Mucosa of rectum (tissue), 2 donors: ENCODE data around the gene MANSC4.

Source experiments
- H3K27ac ChIP-seq, 2 donors: one replicate each; pipeline ENCODE4 v1.7.0; 2013; ENCODE audit warnings: inconsistent platforms in 2 of 2, low read depth in 2 of 2, low read length in 2 of 2
- H3K27me3 ChIP-seq, 2 donors: one replicate each; pipeline ENCODE4 v1.7.0; 2013; ENCODE audit warnings: low read length in 2 of 2; ENCODE audit not compliant: control insufficient read depth in 2 of 2, insufficient read depth in 2 of 2
- H3K36me3 ChIP-seq, 2 donors: one replicate each; pipeline ENCODE4 v1.7.0; 2013; ENCODE audit warnings: low read length in 2 of 2; ENCODE audit not compliant: control insufficient read depth in 2 of 2, insufficient read depth in 2 of 2
- H3K4me1 ChIP-seq, 2 donors: one replicate each; pipeline ENCODE4 v1.7.0; 2013; ENCODE audit warnings: low read length in 2 of 2, mild to moderate bottlenecking in 1 of 2; ENCODE audit not compliant: control insufficient read depth in 2 of 2, insufficient read depth in 2 of 2
- H3K4me3 ChIP-seq, 2 donors: one replicate each; pipeline ENCODE4 v1.7.0; 2013; ENCODE audit warnings: low read length in 2 of 2
- H3K9ac ChIP-seq, 2 donors: one replicate each; pipeline ENCODE4 v1.7.0; 2013; ENCODE audit warnings: low read length in 2 of 2, low read depth in 1 of 2, mild to moderate bottlenecking in 1 of 2
- H3K9me3 ChIP-seq, 2 donors: one replicate each; pipeline ENCODE4 v1.7.0; 2013; ENCODE audit warnings: low read length in 2 of 2; ENCODE audit not compliant: control insufficient read depth in 2 of 2
- donor health status: healthy.
- donor health status: Normal muscosa, but diverticular disease.

The MANSC4 gene

DNA sequence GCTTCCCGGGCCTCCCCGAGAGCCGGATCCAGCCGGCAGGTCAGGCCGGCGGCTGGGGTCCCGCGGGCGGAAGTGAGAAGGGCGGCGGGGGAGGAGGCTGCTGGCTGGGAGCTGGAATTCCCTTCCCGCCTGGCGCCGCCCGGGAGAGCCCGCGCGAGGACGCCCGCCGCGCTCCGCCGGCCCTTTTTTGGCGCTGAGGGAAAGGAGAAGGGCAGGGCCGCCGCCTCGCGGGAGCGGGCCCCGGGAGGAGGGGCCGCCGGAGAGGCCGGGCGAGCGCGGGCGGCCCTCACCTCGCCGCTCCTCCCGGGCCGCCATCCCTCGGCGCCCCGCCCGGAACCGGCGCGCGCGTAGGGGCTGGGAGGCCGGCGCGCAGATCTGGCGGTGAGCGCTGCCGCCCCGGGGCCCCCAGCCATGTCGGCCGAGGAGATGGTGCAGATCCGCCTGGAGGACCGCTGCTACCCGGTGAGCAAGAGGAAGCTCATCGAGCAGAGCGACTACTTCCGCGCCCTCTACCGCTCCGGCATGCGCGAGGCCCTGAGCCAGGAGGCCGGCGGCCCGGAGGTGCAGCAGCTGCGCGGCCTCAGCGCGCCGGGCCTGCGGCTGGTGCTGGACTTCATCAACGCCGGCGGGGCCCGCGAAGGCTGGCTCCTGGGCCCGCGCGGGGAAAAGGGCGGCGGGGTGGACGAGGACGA, at the start of gene MANSC4, which contains the start of gene KLHL42:
Gene MANSC4, minus strand, starts transcription at position 317 of the 692 bp plus-strand sequence. CDS start 8,960 bp downstream, outside the sequence.
Gene KLHL42, plus strand, starts transcription at position 314 of the 692 bp plus-strand sequence. Its CDS starts 98 bp downstream, at position 412.
- H3K4me1 ChIP-seq = peaks cover 8 to 11% of the 10 kb centered on the region in 2 donors
- H3K9ac ChIP-seq = peak within 1 kb of the TSS; percentile 79 to 84
- H3K4me3 ChIP-seq = peak within 1 kb of the TSS; percentile 81
- H3K27me3 ChIP-seq = no peaks in the 10 kb centered on the region
- peaks cover 0 to 3% of the 10 kb centered on the region in 2 donors for H3K36me3 ChIP-seq
- no peaks in the 10 kb centered on the region for H3K9me3 ChIP-seq
- H3K27ac ChIP-seq = peak within 1 kb of the TSS; percentile 81 to 83

DNA sequence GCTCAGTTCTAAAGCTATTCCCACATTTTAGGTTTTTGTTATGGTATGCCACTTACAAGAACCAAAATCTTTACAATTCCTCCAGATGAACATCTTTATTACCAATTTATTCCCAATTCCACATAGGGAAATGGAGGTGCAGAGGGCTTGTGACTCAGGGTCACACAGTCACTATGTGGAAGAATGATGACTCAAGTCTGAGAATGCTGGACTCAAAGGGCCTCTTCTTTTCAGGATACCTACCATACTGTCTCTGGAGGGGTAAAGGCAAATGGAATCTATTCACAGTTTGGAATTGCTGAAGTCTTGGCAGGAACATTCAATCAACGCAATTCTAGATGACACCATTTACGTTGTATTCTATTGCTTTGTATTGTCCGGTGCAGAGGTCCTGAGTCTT, 48.2 kb upstream of the MANSC4 start:
- H3K4me3 ChIP-seq = no peak overlapping the region
- H3K4me1 ChIP-seq = no peaks in the 10 kb centered on the region

DNA sequence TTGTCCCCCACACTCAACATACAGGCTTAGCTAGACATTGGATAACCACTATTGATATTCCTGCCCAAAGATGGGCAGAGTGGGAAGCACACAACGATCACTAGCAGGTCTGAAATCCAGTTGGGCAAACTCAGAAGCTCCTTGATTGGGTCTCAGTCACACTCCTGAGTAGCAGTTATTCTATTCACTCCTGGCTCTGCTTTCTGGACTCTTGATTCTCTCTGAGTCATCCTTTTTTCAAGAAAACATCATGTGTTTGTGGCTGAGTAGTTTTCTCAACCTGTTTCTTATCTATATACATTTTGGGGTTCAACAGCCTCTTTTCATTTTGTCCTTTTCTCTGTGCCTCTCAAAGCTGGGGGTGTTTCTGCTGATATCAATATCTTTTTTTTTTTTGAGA, 46.0 kb upstream of the MANSC4 start:
- Histone ChIP-seq H3K9me3 (no peaks in the 10 kb centered on the region), H3K9ac (no peak overlapping the region), H3K4me3 (no peak overlapping the region), H3K4me1 (peaks cover 0 to 3% of the 10 kb centered on the region in 2 donors), H3K27ac (no peak overlapping the region), H3K27me3 (no peaks in the 10 kb centered on the region), H3K36me3 (no peaks in the 10 kb centered on the region)

More for the DNA sequence above, 48.2 kb upstream of the MANSC4 start:
- no peaks in the 10 kb centered on the region for H3K9me3 ChIP-seq
- no peak overlapping the region for H3K9ac ChIP-seq
- H3K36me3 ChIP-seq = no peaks in the 10 kb centered on the region
- no peak overlapping the region for H3K27ac ChIP-seq
- H3K27me3 ChIP-seq = no peaks in the 10 kb centered on the region

DNA sequence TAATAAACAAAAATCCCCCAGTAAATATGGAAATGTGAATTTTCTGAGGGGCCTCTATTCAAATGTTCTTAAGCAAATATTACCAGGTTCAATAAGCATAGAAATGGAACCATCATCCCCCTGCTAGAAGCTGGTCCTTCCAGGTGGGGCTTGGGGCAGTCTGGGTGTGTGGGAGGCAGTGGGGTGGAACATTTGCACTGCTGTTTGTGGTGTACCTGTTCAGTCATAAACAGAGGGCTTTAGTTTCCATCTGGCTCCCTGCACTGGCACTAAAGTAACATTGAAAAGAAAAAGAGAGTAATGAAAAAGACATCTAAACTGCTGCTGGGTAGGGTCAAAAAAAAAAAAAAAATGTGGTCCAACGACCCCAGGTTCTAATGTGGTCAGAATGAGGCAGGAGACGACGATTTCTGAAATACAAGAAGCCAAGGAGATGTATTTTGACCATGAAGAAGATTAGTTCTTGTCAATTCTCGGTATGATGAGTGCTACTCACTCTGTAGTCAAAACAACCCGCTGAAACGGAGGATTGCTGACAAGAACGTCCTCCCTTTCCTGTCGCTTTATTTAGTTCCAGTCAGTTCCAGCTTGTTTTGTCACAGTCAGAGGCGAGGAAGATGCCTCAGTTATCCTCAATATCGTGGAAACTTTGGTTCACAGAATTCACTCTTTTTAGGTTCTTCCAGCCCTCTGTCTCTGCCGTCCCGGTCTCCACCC, 44.2 kb upstream of the MANSC4 start:
- no peak overlapping the region for H3K9ac ChIP-seq
- H3K4me1 ChIP-seq = peaks cover 0 to 3% of the 10 kb centered on the region in 2 donors
- H3K9me3 ChIP-seq = no peaks in the 10 kb centered on the region
- H3K4me3 ChIP-seq = no peak overlapping the region
- H3K27me3 ChIP-seq = no peaks in the 10 kb centered on the region
- H3K36me3 ChIP-seq = no peaks in the 10 kb centered on the region
- no peak overlapping the region for H3K27ac ChIP-seq

DNA sequence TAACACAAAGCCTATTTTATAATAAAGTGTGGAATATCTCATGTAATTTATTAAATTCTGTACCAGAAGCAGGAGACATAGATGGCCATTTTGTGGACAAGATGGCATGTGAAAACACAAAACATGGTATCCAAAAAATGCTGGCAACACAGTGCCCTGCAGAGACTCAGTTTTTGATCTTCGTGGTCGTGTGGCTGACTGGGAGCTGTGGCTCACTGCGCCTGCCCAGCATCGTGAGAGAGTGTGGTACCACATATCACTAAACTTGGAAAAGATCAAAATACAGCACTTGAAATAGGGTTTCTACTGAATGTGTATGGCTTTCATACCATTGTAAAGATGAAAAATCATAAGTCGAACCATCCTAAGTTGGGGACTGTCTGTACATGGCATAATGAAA, 43.0 kb upstream of the MANSC4 start:
- Histone ChIP-seq H3K9me3 (no peaks in the 10 kb centered on the region), H3K4me3 (no peak overlapping the region), H3K36me3 (no peaks in the 10 kb centered on the region), H3K27me3 (no peaks in the 10 kb centered on the region), H3K9ac (no peak overlapping the region), H3K27ac (no peak overlapping the region), H3K4me1 (peaks cover 0 to 3% of the 10 kb centered on the region in 2 donors)

DNA sequence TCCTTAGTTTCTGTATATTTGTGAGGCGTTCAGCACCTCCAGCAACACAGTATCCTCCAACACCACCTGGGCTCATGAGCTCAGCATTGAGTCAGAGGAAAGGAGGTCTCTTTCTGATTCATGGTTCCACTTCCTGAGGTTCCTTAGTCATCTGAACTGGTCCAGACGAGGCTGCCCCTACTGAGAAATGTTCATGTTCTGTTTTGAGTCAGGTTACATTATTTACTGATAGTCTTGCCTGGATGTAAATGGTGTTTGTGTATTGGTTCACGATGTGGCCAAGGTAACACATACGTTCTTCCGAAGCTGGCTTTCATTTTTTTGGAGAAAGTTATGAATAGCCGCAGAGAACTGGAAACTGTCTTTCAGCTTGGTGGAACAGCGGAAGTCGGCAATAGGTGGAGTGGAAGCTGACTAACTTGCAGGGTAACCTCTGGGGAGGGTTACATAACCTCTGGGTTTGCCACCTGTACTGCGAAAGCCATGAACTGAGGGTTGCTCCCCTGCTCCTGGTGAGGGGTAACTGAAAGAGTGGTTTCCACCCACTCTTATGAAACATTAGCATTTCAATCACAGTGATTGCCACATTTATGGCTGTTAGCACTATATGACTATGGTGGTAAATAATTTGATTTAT, 42.2 kb upstream of the MANSC4 start:
- H3K4me3 ChIP-seq = peak overlapping the region in 1 of 2 donors; percentile 14
- no peak overlapping the region for H3K27ac ChIP-seq

DNA sequence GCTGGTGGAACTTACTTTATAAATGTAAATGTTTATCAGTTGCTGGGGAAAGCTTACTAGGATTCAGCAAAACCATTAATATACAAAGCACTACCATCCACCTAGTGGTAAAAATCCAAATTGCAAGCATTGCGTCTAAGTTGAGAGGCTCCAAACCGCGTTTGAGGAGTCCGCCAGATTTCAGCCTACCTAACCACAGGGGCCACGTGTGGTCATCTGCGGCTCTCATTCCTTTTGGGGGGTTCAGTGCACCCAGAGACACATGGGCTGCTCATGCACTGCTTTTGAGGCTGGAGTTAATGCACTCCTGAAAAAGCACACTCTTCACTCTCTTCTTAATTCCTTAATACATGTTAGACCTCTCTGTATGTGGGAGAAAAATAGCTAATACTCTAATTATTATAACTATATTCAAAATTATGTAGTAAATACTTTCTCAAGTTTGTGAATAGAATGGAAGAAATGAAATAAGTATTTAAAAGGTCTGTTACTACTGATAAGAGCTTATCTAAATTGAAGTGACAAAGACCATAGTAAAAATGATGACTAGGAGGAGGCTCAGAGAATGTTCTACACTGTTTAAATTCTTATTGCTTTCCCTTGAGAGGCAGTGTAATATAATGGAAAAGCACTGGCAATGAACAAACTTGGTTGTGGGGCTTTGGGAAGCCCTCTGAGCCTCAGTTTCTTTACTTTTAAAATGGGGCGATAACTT, 41.4 kb upstream of the MANSC4 start:
- no peaks in the 10 kb centered on the region for H3K27me3 ChIP-seq
- H3K9ac ChIP-seq = no peak overlapping the region
- H3K9me3 ChIP-seq = no peaks in the 10 kb centered on the region
- peak overlapping the region in 1 of 2 donors; percentile 46 for H3K4me3 ChIP-seq
- no peak overlapping the region for H3K27ac ChIP-seq
- no peaks in the 10 kb centered on the region for H3K36me3 ChIP-seq
- H3K4me1 ChIP-seq = peaks cover 0 to 3% of the 10 kb centered on the region in 2 donors

More for the DNA sequence above, 42.2 kb upstream of the MANSC4 start:
- H3K36me3 ChIP-seq = no peaks in the 10 kb centered on the region
- no peak overlapping the region for H3K9ac ChIP-seq
- no peaks in the 10 kb centered on the region for H3K27me3 ChIP-seq
- peaks cover 0 to 3% of the 10 kb centered on the region in 2 donors for H3K4me1 ChIP-seq
- no peaks in the 10 kb centered on the region for H3K9me3 ChIP-seq

DNA sequence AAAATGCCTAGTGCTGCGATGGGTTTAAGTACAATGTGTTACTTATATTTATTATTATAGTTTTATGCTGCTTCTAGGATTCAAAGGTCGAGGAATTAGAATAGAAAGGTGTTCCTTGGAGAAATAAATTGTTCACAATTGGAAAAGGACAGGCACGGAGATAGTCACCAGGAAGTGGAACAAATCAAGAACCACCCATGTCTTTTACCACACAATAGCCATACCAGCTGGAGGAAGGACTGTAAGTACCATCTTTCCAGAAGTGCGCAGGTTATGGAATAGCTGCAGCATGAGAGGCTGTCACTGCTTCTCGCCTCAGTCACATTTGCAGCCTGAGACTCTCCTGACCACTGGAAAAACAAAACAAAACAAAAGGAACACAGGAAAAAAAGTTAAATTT, 40.5 kb upstream of the MANSC4 start:
- Histone ChIP-seq H3K4me3 (no peak overlapping the region), H3K9ac (no peak overlapping the region), H3K4me1 (peaks cover 0 to 3% of the 10 kb centered on the region in 2 donors), H3K9me3 (no peaks in the 10 kb centered on the region), H3K36me3 (no peaks in the 10 kb centered on the region), H3K27ac (no peak overlapping the region), H3K27me3 (no peaks in the 10 kb centered on the region)

DNA sequence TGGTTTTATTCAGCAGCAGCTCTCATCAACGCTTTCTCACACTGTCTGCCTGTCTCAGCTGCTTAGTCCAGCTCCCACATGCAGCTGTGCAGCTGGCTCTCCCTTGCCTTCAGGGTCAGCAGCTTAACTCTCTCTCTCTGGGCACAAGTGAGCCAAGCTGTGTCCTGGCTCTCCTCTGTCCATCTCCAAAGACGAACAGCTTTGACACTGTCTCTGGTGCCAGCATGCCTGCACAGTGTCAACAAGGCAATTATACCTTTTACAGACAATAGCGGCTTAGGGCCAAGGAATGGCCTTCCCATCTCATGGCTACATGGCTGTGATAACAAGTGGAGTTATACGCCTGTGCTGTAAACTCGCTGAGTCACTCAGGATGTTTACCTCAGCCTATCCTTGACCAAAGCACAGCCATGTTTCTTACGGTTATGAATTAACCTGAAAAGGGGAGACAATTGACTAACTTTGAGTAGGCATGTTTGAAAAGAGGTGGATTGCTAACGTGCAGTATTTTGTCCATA, 38.4 kb upstream of the MANSC4 start:
- Histone ChIP-seq H3K36me3 (no peaks in the 10 kb centered on the region), H3K9ac (no peak overlapping the region), H3K4me1 (peaks cover 3% of the 10 kb centered on the region in 2 donors), H3K4me3 (no peak overlapping the region), H3K27me3 (no peaks in the 10 kb centered on the region), H3K9me3 (no peaks in the 10 kb centered on the region), H3K27ac (no peak overlapping the region)
